Measurements from ENCODE around the gene SP9. TPM values are rescaled to one million over a fixed set of nuclear protein-coding genes. Genes with fewer than 3 reads are reported as not detected.
A peak's percentile ranks its signal among the peaks of the same experiment; 100 is the strongest.

SP9 gene
- 3.9 TPM for polyA plus RNA-seq (2012; ENCODE audit: insufficient read depth, insufficient read length)

DNA sequence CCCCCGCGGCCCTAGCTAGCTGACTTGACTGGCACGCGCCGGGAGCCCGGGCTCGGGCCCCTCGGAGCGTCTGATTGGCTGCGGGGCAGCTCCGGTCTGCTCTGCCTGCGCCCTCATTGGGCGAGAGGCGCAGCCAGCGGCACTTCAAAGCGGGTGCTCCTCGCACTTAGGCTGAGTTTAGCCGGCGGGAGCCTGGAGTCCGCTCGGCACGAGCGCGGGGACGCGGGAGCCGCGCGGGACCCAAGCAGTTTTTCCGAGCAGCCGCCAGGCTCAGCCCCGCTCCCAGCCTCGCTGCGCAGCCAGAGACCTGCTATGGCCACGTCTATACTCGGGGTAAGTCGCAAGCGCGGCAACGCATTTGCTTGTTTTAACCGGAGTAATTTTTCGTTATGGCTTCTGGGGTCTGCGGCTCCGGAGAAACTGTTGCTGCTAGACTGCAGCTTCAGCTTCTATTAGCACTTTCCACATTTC is at the start of gene SP9:
SP9 (plus strand) TSS at position 174 of the 471 bp plus-strand sequence; CDS start at position 313, 139 bp downstream.
- peak; percentile 24 for DNase-seq (ENCODE audit: low read depth, low spot score)

DNA sequence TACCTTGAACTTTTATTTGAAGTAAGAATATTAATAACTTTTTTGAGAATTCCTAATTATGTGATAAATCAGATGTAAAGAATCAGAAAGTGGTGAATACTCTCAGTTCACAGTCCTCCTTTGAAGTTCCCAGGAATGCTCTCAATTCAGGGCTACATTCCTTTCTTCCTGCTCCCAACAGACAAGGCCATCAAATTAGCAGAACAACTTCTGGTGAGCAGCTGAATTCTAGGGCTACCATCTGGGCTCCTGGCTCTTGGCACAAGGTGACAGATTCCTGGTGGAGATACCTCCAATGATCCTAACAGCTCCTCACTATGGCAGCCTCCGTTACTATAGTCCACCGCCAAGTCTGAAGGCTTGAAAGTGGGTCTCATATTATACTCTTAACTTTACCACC is 48.6 kb upstream of the SP9 start:
- no peak overlapping the region for H3K4me3 ChIP-seq (ENCODE audit: low read length)
- DNase-seq (ENCODE audit: low read depth, low spot score) = no peak

More for the DNA sequence above, at the start of gene SP9:
- peak within 1 kb of the TSS; percentile 3 for H3K4me3 ChIP-seq (ENCODE audit: low read length)

- H3K4me3 ChIP-seq (ENCODE audit: low read length) = no peak overlapping the region
- no peak for DNase-seq (ENCODE audit: low read depth, low spot score)
These were observed 41.8 kb upstream of the SP9 start for GRCh38 chr2:174292908-174293307.

DNA sequence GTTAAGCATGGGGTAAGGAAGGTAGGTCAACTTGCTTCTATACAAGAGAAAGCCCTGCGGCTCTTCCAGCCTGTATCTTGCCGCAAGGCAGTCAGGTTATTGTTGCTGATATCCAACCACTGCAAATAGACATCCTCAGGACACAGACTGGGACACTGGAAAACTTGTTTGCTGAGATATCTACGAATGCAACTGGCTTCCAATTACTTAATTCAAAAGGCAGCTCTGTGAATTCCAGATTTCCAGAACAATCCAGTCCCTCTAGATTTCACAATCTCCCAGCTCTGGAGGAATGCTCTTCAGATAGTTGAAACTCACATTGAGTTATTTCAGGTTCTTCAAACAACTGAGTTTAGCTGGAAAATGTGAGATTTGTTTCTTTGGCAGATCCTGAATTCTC is 34.6 kb upstream of the SP9 start:
- H3K4me3 ChIP-seq (ENCODE audit: low read length) = no peak overlapping the region
- no peak for DNase-seq (ENCODE audit: low read depth, low spot score)

DNA sequence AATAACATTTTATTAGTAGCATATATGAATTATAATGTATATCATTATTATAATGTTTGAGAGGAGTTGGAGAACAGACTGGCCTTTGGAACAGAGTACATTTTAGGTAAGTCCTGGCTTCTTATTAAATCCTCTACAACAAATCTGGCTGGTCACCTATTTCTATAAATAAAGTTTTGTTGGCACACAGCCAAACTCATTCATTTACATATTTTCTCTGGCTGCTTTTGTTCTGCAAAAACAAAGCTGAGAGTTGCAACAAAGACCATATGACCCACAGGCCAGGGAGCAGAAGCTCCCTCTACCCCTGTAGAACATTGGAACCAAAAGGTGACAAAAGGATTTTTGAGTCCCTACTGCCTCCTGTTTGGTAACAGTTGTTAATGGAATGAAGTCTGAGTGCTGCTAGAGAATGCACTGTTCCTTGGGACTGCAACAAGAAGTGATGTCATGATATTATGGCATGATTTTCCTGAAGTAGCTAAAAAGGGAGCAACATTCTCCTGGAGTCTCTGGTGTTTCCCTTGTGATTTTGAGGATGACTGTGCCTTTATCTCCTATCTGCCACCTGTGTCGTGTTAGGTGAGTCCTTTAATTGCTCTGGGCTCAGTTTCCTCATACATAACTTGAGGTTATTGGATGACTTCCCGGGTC is 22.0 kb upstream of the SP9 start:
- no peak overlapping the region for H3K4me3 ChIP-seq (ENCODE audit: low read length)
- DNase-seq (ENCODE audit: low read depth, low spot score) = no peak

- no peak for DNase-seq (ENCODE audit: low read depth, low spot score)
These were observed 12.6 kb upstream of the SP9 start for GRCh38 chr2:174322149-174322548.

GRCh38 chr2:174322746-174323145 is 12.0 kb upstream of the SP9 start:
- H3K4me3 ChIP-seq (ENCODE audit: low read length) = no peak overlapping the region
- DNase-seq (ENCODE audit: low read depth, low spot score) = no peak

More at GRCh38 chr2:174322149-174322548, 12.6 kb upstream of the SP9 start:
- no peak overlapping the region for H3K4me3 ChIP-seq (ENCODE audit: low read length)

- no peak for DNase-seq (ENCODE audit: low read depth, low spot score)
- H3K4me3 ChIP-seq (ENCODE audit: low read length) = no peak overlapping the region
These were observed 10.2 kb upstream of the SP9 start for GRCh38 chr2:174324530-174324929.

- DNase-seq (ENCODE audit: low read depth, low spot score) = no peak
- H3K4me3 ChIP-seq (ENCODE audit: low read length) = no peak overlapping the region
These were observed 9.2 kb upstream of the SP9 start for GRCh38 chr2:174325373-174326160.

GRCh38 chr2:174326161-174327020 is 8.4 kb upstream of the SP9 start:
- peak overlapping the region; percentile 44 for H3K4me3 ChIP-seq (ENCODE audit: low read length)
- no peak for DNase-seq (ENCODE audit: low read depth, low spot score)

DNA sequence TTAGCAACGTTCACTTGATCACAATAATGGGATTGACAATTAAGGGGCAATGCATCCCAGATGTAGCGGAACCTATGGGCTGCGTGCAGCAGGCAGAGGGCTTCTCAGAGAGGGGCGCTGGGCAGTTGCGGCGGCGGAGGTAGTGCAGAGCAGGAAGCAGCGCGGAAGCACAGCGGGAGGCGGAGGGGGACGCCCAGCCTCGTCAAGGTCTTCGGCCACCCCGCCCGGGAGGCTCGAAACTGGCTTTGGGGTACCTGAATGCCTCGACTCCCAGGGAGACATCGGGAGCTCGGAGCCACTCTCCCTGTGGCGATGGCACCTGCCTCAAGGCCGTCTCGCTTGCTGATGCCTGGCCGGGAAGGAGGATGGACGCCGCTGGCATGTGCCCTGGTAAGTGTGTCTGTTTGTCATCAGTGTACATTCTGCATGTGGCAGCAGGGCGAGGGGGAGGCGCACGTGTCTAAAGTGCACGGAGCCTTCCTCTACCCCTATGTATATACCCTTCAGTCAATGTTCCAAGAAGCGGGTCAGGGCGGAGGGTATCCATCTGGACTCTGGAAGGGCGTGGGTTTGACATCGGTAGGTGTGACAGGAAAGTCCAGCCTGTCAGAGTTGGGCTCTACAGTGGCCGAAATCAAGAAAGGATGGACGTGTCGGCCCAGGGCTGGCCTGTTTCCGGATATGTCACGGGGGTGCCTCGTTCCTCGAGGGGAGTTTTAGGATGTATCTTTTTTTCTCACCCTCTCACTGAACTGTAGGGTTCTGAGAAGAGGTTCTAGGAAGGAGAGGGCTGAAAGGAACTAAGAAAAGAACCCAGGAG is 7.5 kb upstream of the SP9 start:
- DNase-seq (ENCODE audit: low read depth, low spot score) = no peak
- H3K4me3 ChIP-seq (ENCODE audit: low read length) = no peak overlapping the region

GRCh38 chr2:174327841-174328113 is 7.0 kb upstream of the SP9 start:
- H3K4me3 ChIP-seq (ENCODE audit: low read length) = no peak overlapping the region
- no peak for DNase-seq (ENCODE audit: low read depth, low spot score)

DNA sequence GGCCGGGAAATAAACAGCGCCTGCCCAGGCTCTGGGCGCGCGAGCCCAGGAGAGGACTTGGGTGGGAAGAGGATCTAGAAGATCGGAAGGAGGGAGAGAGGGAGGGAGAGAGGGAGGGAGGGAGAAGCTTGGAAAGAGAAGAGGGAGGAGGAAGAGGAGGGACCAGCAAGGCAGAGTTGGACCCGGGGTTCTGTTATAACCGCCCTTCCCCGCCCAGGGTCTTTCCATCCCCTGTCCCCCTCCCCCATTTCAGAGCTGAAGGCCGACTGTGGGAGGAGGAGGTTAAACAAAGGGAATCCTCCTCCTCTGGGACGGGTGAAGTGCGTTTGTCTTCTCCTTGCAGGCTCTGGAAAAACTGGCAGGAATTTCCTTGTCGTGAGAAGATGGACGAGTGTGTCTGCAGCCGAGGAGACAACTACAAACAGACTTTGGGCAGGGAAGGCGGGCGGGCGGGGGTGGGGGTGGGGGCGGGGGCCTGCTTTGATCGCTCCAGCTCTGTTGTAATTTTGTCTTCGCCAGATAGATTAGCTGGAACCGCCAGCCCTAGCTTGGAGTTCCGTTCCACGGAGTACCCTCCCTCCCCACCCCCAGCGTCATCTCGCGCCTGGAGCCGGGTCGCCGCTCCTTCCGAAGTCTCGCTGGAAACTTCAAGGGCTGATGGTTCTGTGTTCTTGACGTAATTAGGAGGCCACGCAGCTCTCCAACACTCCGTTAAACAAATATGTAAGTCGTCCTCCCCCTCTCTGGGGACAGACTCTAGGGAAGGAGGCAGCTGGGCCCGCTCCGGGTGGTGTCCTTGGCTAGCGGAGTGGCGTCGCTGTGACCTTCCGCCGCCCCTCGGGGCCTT is 6.4 kb upstream of the SP9 start:
- no peak for DNase-seq (ENCODE audit: low read depth, low spot score)
- no peak overlapping the region for H3K4me3 ChIP-seq (ENCODE audit: low read length)

- no peak overlapping the region for H3K4me3 ChIP-seq (ENCODE audit: low read length)
- DNase-seq (ENCODE audit: low read depth, low spot score) = no peak
These were observed 5.6 kb upstream of the SP9 start for GRCh38 chr2:174328961-174329715.

DNA sequence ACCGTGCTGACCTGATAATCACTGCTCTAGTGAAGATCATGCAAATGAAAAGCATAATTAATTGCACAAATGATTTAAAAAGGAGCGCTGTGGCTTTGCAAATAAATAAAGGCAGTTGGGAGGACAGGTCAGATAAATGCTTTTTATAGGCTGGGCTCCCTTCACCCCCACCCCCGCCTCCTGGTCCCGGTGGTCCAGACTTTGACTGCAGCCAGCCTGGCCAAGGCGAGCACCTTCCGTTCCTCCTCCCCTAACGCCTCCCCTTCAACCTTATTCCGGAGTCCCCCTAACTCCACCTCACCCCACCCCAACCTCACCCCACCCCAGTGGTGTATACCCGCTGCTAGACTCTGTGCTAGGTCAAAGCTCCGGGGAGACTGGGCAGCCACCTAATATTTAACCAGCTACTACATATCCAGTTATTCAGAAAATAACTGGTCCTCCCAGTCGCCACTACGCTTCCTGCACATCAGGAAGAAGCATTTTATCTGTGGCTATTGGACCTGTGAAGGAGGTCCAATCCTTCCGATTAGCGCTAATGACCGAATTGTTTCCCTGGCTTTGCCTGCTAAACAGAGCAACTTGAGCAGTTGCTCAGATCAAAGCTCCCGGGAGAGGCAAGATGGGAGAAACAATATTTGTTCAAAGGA is 3.7 kb upstream of the SP9 start:
- H3K4me3 ChIP-seq (ENCODE audit: low read length) = no peak overlapping the region
- DNase-seq (ENCODE audit: low read depth, low spot score) = no peak

DNA sequence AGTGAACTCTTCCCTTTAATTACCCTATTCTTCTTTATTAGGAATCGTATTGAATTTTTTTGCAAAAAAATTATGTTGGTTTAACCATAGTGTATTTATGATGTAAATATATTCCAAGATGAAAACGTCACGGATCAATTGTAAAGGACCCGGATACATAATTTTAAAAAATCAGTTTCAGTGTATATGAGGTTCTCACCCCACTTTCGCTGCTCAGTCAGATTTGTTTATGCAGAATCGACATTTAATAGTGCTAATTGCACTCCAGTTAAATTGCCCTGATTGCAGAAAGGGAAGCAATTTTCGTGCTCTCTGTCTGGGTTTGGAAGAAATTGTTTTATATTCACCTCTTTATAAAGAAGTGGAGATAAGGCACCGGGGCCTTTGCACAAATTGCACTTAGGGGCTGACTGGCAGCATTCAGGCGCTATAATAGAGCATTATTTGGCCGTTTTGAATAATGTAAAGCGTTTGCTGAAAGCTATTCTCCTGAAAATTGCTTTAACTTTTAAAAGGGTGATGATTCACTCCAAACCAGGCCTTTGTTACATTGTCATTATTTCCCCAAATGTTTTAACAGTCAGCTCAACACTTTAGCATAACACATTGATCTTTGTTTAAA is 3.0 kb upstream of the SP9 start:
- no peak overlapping the region for H3K4me3 ChIP-seq (ENCODE audit: low read length)
- DNase-seq (ENCODE audit: low read depth, low spot score) = no peak

Measured in Jurkat, Clone E6-1 (cell line).